GM12864 (cell line): ENCODE data around the gene NF1.

Experiments
- DNase-seq: peaks from one replicate; pipeline ENCODE4 v3.0.0-alpha.2; 2011; ENCODE audit warnings: low read depth
- H3K4me3 ChIP-seq: 2 replicates; pipeline ENCODE4 v1.5.1; 2011; ENCODE audit warnings: mild to moderate bottlenecking, low read depth, low read length, control low read depth
- CTCF ChIP-seq: IDR thresholded peaks from 2 replicates; pipeline ENCODE4 v1.5.1; 2011; ENCODE audit warnings: low read depth, mild to moderate bottlenecking, moderate library complexity, low read length, control low read depth, inconsistent platforms; ENCODE audit errors: missing control alignments

The NF1 gene

GRCh38 chr17:31417051-31417792 is 322.4 kb downstream of the NF1 start:
- DNase-seq, result no peak
- no peak overlapping the region for H3K4me3 ChIP-seq

GRCh38 chr17:31418773-31419350 is 324.1 kb downstream of the NF1 start:
- DNase-seq, result no peak
- no peak for TF ChIP-seq CTCF
- no peak overlapping the region for H3K4me3 ChIP-seq

More at GRCh38 chr17:31417051-31417792, 322.4 kb downstream of the NF1 start:
- no peak for TF ChIP-seq CTCF

GRCh38 chr17:31422443-31422842 is 327.7 kb downstream of the NF1 start:
- TF ChIP-seq CTCF, result no peak
- H3K4me3 ChIP-seq, result no peak overlapping the region
- no peak for DNase-seq

- no peak overlapping the region for H3K4me3 ChIP-seq
- DNase-seq, result no peak
- no peak for TF ChIP-seq CTCF
Measured at GRCh38 chr17:31424944-31425281, 330.1 kb downstream of the NF1 start.

- no peak for DNase-seq
- no peak for TF ChIP-seq CTCF
- H3K4me3 ChIP-seq, result no peak overlapping the region
Measured at GRCh38 chr17:31425282-31426040, 330.7 kb downstream of the NF1 start.
